Glutamatergic neuron (in vitro differentiated cells): ENCODE results near the gene ARHGAP24. TPM values are rescaled to one million over a fixed set of nuclear protein-coding genes. Genes with fewer than 3 reads are reported as not detected.

ENCODE experiments used
- DNase-seq: peaks from one replicate; pipeline ENCODE4 v3.0.0; 2022
- H3K27ac Mint-ChIP-seq: one replicate; pipeline ENCODE4 v1.8.0; 2020; ENCODE audit warnings: mild to moderate bottlenecking, mixed read lengths, inconsistent platforms; ENCODE audit not compliant: unreplicated experiment
- H3K27me3 Mint-ChIP-seq: one replicate; pipeline ENCODE4 v1.8.0; 2020; ENCODE audit warnings: mild to moderate bottlenecking, moderate library complexity, mixed read lengths, inconsistent platforms; ENCODE audit not compliant: unreplicated experiment
- H3K36me3 Mint-ChIP-seq: one replicate; pipeline ENCODE4 v1.8.0; 2020; ENCODE audit warnings: mild to moderate bottlenecking, mixed read lengths, inconsistent platforms; ENCODE audit not compliant: unreplicated experiment
- H3K4me1 Mint-ChIP-seq: one replicate; pipeline ENCODE4 v1.8.0; 2020; ENCODE audit warnings: mild to moderate bottlenecking, low read depth, mixed read lengths, inconsistent platforms; ENCODE audit not compliant: unreplicated experiment
- H3K4me3 Mint-ChIP-seq: one replicate; pipeline ENCODE4 v1.8.0; 2020; ENCODE audit warnings: mild to moderate bottlenecking, mixed read lengths, inconsistent platforms; ENCODE audit not compliant: unreplicated experiment
- H3K9me3 Mint-ChIP-seq: one replicate; pipeline ENCODE4 v1.8.0; 2020; ENCODE audit warnings: mild to moderate bottlenecking, moderate library complexity, mixed read lengths, inconsistent platforms; ENCODE audit not compliant: unreplicated experiment
- CTCF ChIP-seq: fragments of 200-600 bp; sonication (generic); IDR thresholded peaks from one replicate; pipeline ENCODE4 v1.5.0; 2021; ENCODE audit not compliant: partially characterized antibody, unreplicated experiment
- total RNA-seq: library from RNA; stranded (reverse); fragmentation: NEBNext Ultra II Directional; extraction: Animal tissue kit (Norgen Biotek cat#: 25700); gene quantifications from one replicate; pipeline ENCODE4 v1.2.1, GENCODE V29; 2021; ENCODE audit not compliant: unreplicated experiment

ARHGAP24 gene
- total RNA-seq, 1 donor from 2014 or later, result 1.6 TPM

DNA sequence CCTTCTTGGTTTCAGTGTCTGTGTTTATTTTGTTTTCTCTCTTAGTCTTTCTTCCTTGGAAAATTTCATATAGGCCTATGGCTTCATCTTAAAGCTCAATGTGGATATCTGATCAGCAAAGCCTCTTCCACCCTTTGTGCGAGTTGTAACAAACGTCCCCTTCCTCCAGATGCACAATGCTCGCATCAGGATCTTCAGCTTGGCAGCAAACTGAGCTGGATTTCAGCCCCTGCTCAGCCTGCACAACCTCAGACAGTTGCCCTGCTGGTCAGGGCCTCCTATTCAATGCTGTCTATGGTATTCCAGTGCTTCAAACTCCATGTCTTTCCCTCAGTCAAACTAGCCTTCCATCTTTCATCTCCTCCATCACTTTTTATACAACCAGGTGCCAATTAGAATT is 309.4 kb downstream of the ARHGAP24 start:
- Mint-ChIP-seq H3K4me3 (no peak overlapping the region), H3K36me3 (no peaks in the 10 kb centered on the region), H3K9me3 (no peaks in the 10 kb centered on the region), H3K4me1 (no peaks in the 10 kb centered on the region), H3K27me3 (no peaks in the 10 kb centered on the region), H3K27ac (no peak overlapping the region)
- no peak for TF ChIP-seq CTCF
- no peak for DNase-seq

- Mint-ChIP-seq H3K4me1 (no peaks in the 10 kb centered on the region), H3K27ac (no peak overlapping the region), H3K36me3 (no peaks in the 10 kb centered on the region), H3K9me3 (no peaks in the 10 kb centered on the region), H3K27me3 (no peaks in the 10 kb centered on the region), H3K4me3 (no peak overlapping the region)
- DNase-seq, result no peak
- no peak for TF ChIP-seq CTCF
Measured at GRCh38 chr4:85784947-85785346, 310.0 kb downstream of the ARHGAP24 start.

- Mint-ChIP-seq H3K4me1 (no peaks in the 10 kb centered on the region), H3K4me3 (no peak overlapping the region), H3K27me3 (no peaks in the 10 kb centered on the region), H3K36me3 (no peaks in the 10 kb centered on the region), H3K27ac (no peak overlapping the region), H3K9me3 (no peaks in the 10 kb centered on the region)
- TF ChIP-seq CTCF, result no peak
- DNase-seq, result no peak
Measured at GRCh38 chr4:85787133-85787532, 312.2 kb downstream of the ARHGAP24 start.

- H3K27me3 Mint-ChIP-seq, result no peaks in the 10 kb centered on the region
Measured at GRCh38 chr4:85788604-85789003, 313.7 kb downstream of the ARHGAP24 start.

DNA sequence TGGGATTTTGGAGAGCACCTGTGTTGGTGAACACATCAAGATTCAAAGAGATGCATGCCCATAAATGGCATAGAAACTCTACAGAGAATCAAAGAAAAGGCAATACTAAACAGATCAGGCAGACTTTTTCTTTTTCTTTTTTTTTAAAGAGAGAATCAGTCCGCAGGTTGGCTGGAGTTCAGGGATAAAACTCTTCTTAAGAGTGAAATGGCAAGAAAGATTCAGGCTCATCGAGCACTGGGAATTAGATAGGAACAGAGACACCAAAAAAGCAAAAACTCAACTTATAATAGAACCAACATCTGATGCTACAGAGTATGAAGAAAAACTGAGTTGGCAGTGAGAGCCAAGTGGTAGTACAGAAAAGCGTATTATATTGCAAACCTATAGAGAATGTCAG is 314.3 kb downstream of the ARHGAP24 start:
- Mint-ChIP-seq H3K4me1 (no peaks in the 10 kb centered on the region), H3K4me3 (no peak overlapping the region), H3K36me3 (no peaks in the 10 kb centered on the region), H3K9me3 (no peaks in the 10 kb centered on the region), H3K27ac (no peak overlapping the region), H3K27me3 (no peaks in the 10 kb centered on the region)
- no peak for DNase-seq
- TF ChIP-seq CTCF, result no peak

More at GRCh38 chr4:85788604-85789003, 313.7 kb downstream of the ARHGAP24 start:
- Mint-ChIP-seq H3K36me3 (no peaks in the 10 kb centered on the region), H3K9me3 (no peaks in the 10 kb centered on the region), H3K27ac (no peak overlapping the region), H3K4me1 (no peaks in the 10 kb centered on the region), H3K4me3 (no peak overlapping the region)
- no peak for DNase-seq
- no peak for TF ChIP-seq CTCF
